IMR-90 (cell line): ENCODE measurements around the gene ZSCAN18. TPM values are rescaled to one million over a fixed set of nuclear protein-coding genes. Genes with fewer than 3 reads are reported as not detected.

Experiments used
- ATAC-seq: fragments of 200-7000 bp; cut with Tn5 transposase; 2 replicates; pipeline ENCODE4 v1.9.1; 2020; ENCODE audit warnings: low read depth, mild to moderate bottlenecking, moderate library complexity
- BruUV-seq: library from RNA; stranded (reverse); fragments of 400-500 nt; replicated peaks from 2 replicates; lab custom pipeline; 2021; lab: Mats Ljungman, UMichigan
- CTCF ChIA-PET: fragments of 300-600 bp; formaldehyde crosslinking; extraction: SDS; loops from one replicate; lab custom pipeline; 2021; ENCODE audit warnings: antibody characterized with exemption; lab: Yijun Ruan, JAX
- POLR2A ChIA-PET: fragments of 300-600 bp; sonication (Branson Sonifier 250); formaldehyde crosslinking; loops from one replicate; lab custom pipeline; 2022; ENCODE audit warnings: antibody characterized with exemption; ENCODE audit not compliant: unreplicated experiment; lab: Charles Lee
- DNase-seq: peaks from one replicate; pipeline ENCODE4 v3.0.0; 2013
- H2AFZ ChIP-seq: replicated peaks from 2 replicates; pipeline ENCODE3; 2013; ENCODE audit warnings: low read length, mild to moderate bottlenecking; ENCODE audit not compliant: poor library complexity
- H2AK5ac ChIP-seq: 2 replicates; pipeline ENCODE4 v1.6.1; 2013; ENCODE audit warnings: low read depth, low read length, inconsistent platforms
- H2AK9ac ChIP-seq: replicated peaks from 2 replicates; pipeline ENCODE3; 2013; ENCODE audit warnings: mild to moderate bottlenecking, low read depth, low read length, moderate library complexity; ENCODE audit not compliant: poor library complexity
- H2BK120ac ChIP-seq: 2 replicates; pipeline ENCODE4 v1.6.1; 2013; ENCODE audit warnings: low read depth, low read length, inconsistent platforms
- H2BK15ac ChIP-seq: 3 replicates; pipeline ENCODE4 v1.6.1; 2013; ENCODE audit warnings: low read depth, low read length, inconsistent platforms
- H2BK20ac ChIP-seq: 2 replicates; pipeline ENCODE4 v1.6.1; 2013; ENCODE audit warnings: low read depth, mild to moderate bottlenecking, inconsistent platforms, low read length, moderate library complexity
- H2BK5ac ChIP-seq: 2 replicates; pipeline ENCODE4 v1.6.1; 2013; ENCODE audit warnings: mild to moderate bottlenecking, low read depth, low read length, inconsistent platforms; ENCODE audit not compliant: poor library complexity, severe bottlenecking
- H3K14ac ChIP-seq: replicated peaks from 2 replicates; pipeline ENCODE4 v1.6.1; 2013; ENCODE audit warnings: low read depth, low read length, inconsistent platforms
- H3K18ac ChIP-seq: 2 replicates; pipeline ENCODE4 v1.6.1; 2013; ENCODE audit warnings: low read depth, low read length, control low read depth
- H3K23ac ChIP-seq: 2 replicates; pipeline ENCODE4 v1.6.1; 2013; ENCODE audit warnings: low read depth, low read length, inconsistent platforms
- H3K27ac ChIP-seq: 2 replicates; pipeline ENCODE4 v1.5.1; 2013; ENCODE audit warnings: mild to moderate bottlenecking, control low read depth, low read length; ENCODE audit not compliant: insufficient read depth
- H3K27me3 ChIP-seq: 2 replicates; pipeline ENCODE4 v1.6.1; 2013; ENCODE audit warnings: low read length; ENCODE audit not compliant: control insufficient read depth, insufficient read depth
- H3K36me3 ChIP-seq: 2 replicates; pipeline ENCODE4 v1.6.1; 2013; ENCODE audit warnings: low read length, mixed read lengths; ENCODE audit not compliant: control insufficient read depth, insufficient read depth
- H3K4ac ChIP-seq: 2 replicates; pipeline ENCODE4 v1.6.1; 2013; ENCODE audit warnings: low read depth, low read length, inconsistent platforms
- H3K4me1 ChIP-seq: 2 replicates; pipeline ENCODE4 v1.6.1; 2013; ENCODE audit warnings: low read length, mixed read lengths; ENCODE audit not compliant: control insufficient read depth, insufficient read depth
- H3K4me2 ChIP-seq: 2 replicates; pipeline ENCODE4 v1.6.1; 2013; ENCODE audit warnings: low read depth, mild to moderate bottlenecking, control low read depth, low read length, moderate library complexity
- H3K4me3 ChIP-seq: 2 replicates; pipeline ENCODE4 v1.5.1; 2013; ENCODE audit warnings: low read depth, mild to moderate bottlenecking, control low read depth, low read length, moderate library complexity; ENCODE audit not compliant: insufficient read depth
- H3K56ac ChIP-seq: 2 replicates; pipeline ENCODE4 v1.6.1; 2013; ENCODE audit warnings: low read length, inconsistent platforms; ENCODE audit not compliant: insufficient read depth; ENCODE audit errors: extremely low read depth
- H3K79me1 ChIP-seq, 2 experiments: 2 replicates each; pipeline ENCODE4 v1.6.1; 2013; ENCODE audit warnings: low read length in 2 of 2, inconsistent platforms in 1 of 2, low read depth in 1 of 2
- H3K9ac ChIP-seq: 2 replicates; pipeline ENCODE4 v1.6.1; 2013; ENCODE audit warnings: low read depth, low read length, control low read depth
- H3K9me1 ChIP-seq: 2 replicates; pipeline ENCODE4 v1.6.1; 2013; ENCODE audit warnings: low read length, inconsistent platforms; ENCODE audit not compliant: insufficient read depth
- H3K9me3 ChIP-seq: 2 replicates; pipeline ENCODE4 v1.6.1; 2013; ENCODE audit warnings: low read length; ENCODE audit not compliant: control insufficient read depth, insufficient read depth
- H4K20me1 ChIP-seq: 2 replicates; pipeline ENCODE4 v1.6.1; 2013; ENCODE audit warnings: low read length, inconsistent platforms; ENCODE audit not compliant: insufficient read depth
- H4K5ac ChIP-seq: 2 replicates; pipeline ENCODE4 v1.6.1; 2013; ENCODE audit warnings: mild to moderate bottlenecking, low read depth, low read length, control low read depth
- H4K8ac ChIP-seq, 2 experiments: 2 replicates each; pipeline ENCODE4 v1.6.1; 2013; ENCODE audit warnings: low read depth in 2 of 2, low read length in 2 of 2, control low read depth in 1 of 2, inconsistent platforms in 1 of 2
- H4K91ac ChIP-seq: 2 replicates; pipeline ENCODE4 v1.6.1; 2013; ENCODE audit warnings: low read depth, low read length, inconsistent platforms; ENCODE audit not compliant: insufficient read depth
- CHD1 ChIP-seq: IDR thresholded peaks from 2 replicates; pipeline ENCODE4 v1.6.1; 2012; ENCODE audit warnings: low read depth, low read length, improper control_type of control experiment
- CTCF ChIP-seq: conservative IDR thresholded peaks from 2 replicates; pipeline ENCODE4 v1.5.1; 2012; ENCODE audit warnings: mild to moderate bottlenecking, low read depth, low read length, improper control_type of control experiment
- FOS ChIP-seq: fragments of 150-350 bp; IDR thresholded peaks from 2 replicates; pipeline ENCODE4 v1.6.1; 2016; ENCODE audit warnings: low read depth, low read length
- MAZ ChIP-seq: IDR thresholded peaks from 2 replicates; pipeline ENCODE4 v1.6.1; 2012; ENCODE audit warnings: low read depth, mild to moderate bottlenecking, low read length, improper control_type of control experiment, moderate library complexity, borderline replicate concordance
- RCOR1 ChIP-seq: IDR thresholded peaks from 2 replicates; pipeline ENCODE4 v1.6.1; 2012; ENCODE audit warnings: mild to moderate bottlenecking, low read length, improper control_type of control experiment; ENCODE audit not compliant: insufficient replicate concordance
- SMC3 ChIP-seq: fragments of 150-350 bp; IDR thresholded peaks from 2 replicates; pipeline ENCODE4 v1.6.1; 2016; ENCODE audit warnings: low read depth, mild to moderate bottlenecking, antibody characterized with exemption, low read length, moderate library complexity
- WGBS, 2 experiments: methylation state at CpG; one replicate each; pipeline versions ENCODE4 v1.1.5 to v1.1.7; 2013; ENCODE audit warnings: missing lambda C conversion rate in 2 of 2; ENCODE audit not compliant: insufficient read length in 1 of 2; ENCODE audit errors: extremely low coverage in 2 of 2; 5-methylcytosine and 5-hydroxymethylcytosine counted together
- dilution Hi-C: fragments of 300-500 bp; cut with HindIII; formaldehyde crosslinking; loops from one replicate; pipeline ENCODE4 v1.14.3; 2018; ENCODE audit warnings: low sequenced_read_pairs; ENCODE audit not compliant: unreplicated experiment
- in situ Hi-C: fragments of 300-500 bp; cut with MboI; formaldehyde crosslinking; loops from 3 replicates; pipeline ENCODE4 v1.14.3; 2019; ENCODE audit warnings: low sequenced_read_pairs, inconsistent platforms, mixed read lengths
- intact Hi-C: fragments of 100-400 bp; cut with micrococcal nuclease; formaldehyde crosslinking; loops from 2 replicates; pipeline ENCODE4 v1.10.0; 2022
- polyA plus RNA-seq, 3 experiments: library from polyadenylated mRNA; depleted of rRNA; stranded (reverse); fragments of >200 nt; gene quantifications; 2 replicates each; pipeline ENCODE4 v1.2.3, GENCODE V29; 2012; ENCODE audit warnings: low replicate concordance in 1 of 3
- total RNA-seq: library from RNA; depleted of rRNA; stranded (reverse); fragments of >200 nt; gene quantifications from 2 replicates; pipeline ENCODE4 v1.2.3, GENCODE V29; 2012

ZSCAN18 gene
- total and polyA plus RNA-seq, 2 of the 4 experiments (the other 2 are of a cell fraction) = 3.0 to 8.2 TPM

- H3K27ac ChIP-seq = no peak overlapping the region
- no peak overlapping the region for H3K18ac ChIP-seq
- H2BK5ac ChIP-seq = no peak overlapping the region
- no peak overlapping the region for H3K14ac ChIP-seq
- H2BK15ac ChIP-seq = no peak overlapping the region
- dilution Hi-C loops (no loop called here), intact Hi-C loops (no loop called here), in situ Hi-C loops (no loop called here)
- no peak overlapping the region for H3K23ac ChIP-seq
- H3K9ac ChIP-seq = no peak overlapping the region
- H4K8ac ChIP-seq = no peak overlapping the region
- H4K20me1 ChIP-seq = no peaks in the 10 kb centered on the region
- no CpG with 5 or more reads among the region's 8 CpGs for WGBS, 2 experiments
- no peaks in the 10 kb centered on the region for H3K79me1 ChIP-seq
- TF ChIP-seq RCOR1 (no peak), CTCF (no peak), SMC3 (no peak), MAZ (no peak), CHD1 (no peak), FOS (no peak)
- no TSS peak for BruUV-seq
- no peak overlapping the region for H4K91ac ChIP-seq
- H3K9me1 ChIP-seq = no peaks in the 10 kb centered on the region
- CTCF ChIA-PET = no interaction called here
- H3K4me3 ChIP-seq = no peak overlapping the region
- no peak overlapping the region for H3K4me2 ChIP-seq
- POLR2A ChIA-PET = no interaction called here
- DNase-seq (no peak), ATAC-seq (no peak)
- no peak overlapping the region for H2AK9ac ChIP-seq
- no peaks in the 10 kb centered on the region for H3K36me3 ChIP-seq
- H2BK120ac ChIP-seq = no peak overlapping the region
- no peak overlapping the region for H2AK5ac ChIP-seq
- H3K4me1 ChIP-seq = 0 out of 2 replicates have a peak, but pooled peaks cover 2% of the 10 kb centered on the region
- no peak overlapping the region for H2BK20ac ChIP-seq
- H3K9me3 ChIP-seq = peaks cover 52% of the 10 kb centered on the region
- H4K5ac ChIP-seq = no peak overlapping the region
- no peak overlapping the region for H2AFZ ChIP-seq
- H3K27me3 ChIP-seq = no peaks in the 10 kb centered on the region
- H3K4ac ChIP-seq = no peak overlapping the region
- no peak overlapping the region for H3K56ac ChIP-seq
Measured at GRCh38 chr19:58056261-58056660, 41.8 kb downstream of the ZSCAN18 start.
